Fibroblast of skin of right biceps (primary cell): ENCODE data around the gene TNFRSF25.
A peak's percentile ranks its signal among the peaks of the same experiment; 100 is the strongest.

Experiments
- DNase-seq: peaks from one replicate; pipeline ENCODE4 v3.0.0-alpha.2; 2013

The TNFRSF25 gene

DNA sequence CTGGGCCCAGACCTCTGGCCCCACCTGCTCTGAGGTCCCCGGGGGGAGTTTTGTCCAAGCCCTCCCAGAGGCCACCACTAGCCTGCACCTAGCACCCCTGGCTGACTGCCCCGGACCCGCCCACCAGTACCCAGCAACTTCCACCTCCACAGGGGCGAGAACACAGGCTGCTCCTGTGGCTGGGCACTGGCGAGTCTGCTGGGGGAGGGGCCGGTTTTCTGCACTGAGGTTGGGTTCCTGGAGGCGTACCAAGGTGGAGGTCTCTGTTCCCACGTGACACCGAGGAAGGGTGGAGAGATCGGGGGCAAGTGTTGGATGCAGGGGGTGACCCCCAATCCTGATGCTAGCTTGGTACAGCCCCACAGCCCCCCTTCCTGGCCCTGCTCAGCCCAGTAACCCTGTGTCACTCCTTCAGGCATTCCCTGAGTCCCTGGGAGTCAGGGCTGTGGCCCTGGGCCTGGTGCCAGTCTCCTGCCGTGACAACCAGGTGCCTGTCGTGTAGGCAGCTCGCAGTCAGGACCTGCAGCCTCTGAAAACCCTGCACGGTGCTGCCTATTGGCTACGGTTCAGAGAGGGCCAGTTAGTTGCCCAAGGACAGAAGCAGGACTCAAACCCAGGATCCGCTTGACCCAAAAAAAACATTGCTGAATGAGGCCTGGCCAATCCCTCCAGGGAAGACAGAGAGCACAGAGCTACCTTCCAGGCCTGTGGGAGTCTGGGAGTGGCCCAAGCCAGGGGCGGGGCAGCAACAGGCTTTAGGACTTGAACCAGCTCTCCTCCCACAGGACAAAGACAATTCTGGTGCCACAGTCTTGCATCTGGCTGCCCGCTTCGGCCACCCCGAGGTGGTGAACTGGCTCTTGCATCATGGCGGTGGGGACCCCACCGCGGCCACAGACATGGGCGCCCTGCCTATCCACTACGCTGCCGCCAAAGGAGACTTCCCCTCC is 38.3 kb downstream of the TNFRSF25 start:
- no peak for DNase-seq

DNA sequence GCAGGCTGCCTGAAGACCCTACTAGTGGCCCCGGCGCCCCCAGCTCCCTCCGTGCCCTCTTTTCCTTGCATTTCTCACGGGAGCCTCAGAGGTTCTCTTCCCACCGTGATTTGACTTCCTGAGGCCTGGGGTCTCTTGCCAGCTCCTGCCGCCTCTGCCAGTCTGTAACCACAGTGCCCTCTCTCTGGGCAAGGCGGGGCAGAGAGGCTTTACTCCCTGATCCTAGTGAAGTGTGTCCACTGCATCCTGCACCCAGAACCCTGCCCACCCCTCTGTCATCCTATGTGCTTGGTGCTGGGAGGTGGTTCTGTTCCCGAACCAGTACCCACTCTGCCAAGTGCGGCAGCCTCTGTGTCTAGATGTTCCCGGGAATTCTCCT is 39.0 kb downstream of the TNFRSF25 start:
- no peak for DNase-seq

DNA sequence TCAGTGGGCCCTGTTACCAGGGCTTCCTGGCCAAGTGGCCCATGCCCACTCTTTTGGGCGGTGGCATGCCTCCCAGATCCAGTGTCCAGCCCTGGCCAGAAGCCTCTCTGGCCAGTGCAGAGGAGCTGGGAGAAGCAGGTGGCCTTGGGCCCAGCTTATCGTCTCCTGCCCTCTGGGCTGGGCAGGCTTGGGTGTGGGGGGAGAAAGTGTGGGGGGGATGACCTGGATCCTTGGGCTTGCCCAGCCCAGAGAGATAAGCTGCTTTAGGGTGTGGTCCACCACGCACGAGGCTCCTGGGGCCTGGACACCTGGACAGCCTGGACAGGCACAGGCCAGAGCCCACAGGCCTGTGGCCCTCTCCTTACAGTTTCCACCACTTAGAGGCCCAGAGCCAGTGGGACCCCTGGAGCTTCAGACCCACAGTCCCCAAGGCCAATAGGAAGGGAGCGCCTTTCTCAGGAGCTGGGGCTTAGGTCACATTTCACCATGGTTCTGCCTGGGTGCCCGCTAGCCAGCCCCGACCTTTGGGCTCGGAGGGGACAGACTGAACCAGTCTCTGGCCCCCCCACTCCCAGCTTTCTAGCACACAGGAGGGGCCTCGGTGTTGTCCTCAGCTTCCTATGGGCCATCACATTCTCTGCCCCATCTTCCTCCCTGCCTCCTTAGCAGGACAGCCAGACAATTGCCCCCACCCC is 39.5 kb downstream of the TNFRSF25 start:
- DNase-seq: no peak

DNA sequence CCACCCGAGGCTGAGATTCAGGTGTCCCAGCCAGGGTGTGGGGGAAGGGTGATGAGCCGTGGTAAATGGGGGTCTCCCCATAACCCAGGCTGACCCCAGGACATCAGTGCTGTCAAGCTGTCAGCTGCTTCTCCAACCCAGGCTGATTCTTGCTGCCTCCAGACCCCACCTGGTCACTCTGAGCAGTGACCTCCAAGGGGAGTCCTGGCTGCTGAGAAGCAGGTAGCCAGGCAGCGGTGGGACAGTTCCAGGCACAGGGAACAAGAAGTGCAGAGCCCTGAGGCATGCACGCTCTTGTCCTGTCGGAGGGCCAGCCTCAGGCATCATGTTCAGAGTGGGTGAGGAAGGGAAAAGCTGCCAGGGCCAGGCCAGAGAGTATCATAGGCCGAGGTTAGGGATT is 40.3 kb downstream of the TNFRSF25 start:
- DNase-seq: no peak

GRCh38 chr1:6424619-6425593 is 41.1 kb downstream of the TNFRSF25 start, which contains the start of gene ESPN:
ESPN (plus strand) TSS chr1:6424776; CDS start chr1:6424956, 180 bp downstream.
- no peak for DNase-seq

DNA sequence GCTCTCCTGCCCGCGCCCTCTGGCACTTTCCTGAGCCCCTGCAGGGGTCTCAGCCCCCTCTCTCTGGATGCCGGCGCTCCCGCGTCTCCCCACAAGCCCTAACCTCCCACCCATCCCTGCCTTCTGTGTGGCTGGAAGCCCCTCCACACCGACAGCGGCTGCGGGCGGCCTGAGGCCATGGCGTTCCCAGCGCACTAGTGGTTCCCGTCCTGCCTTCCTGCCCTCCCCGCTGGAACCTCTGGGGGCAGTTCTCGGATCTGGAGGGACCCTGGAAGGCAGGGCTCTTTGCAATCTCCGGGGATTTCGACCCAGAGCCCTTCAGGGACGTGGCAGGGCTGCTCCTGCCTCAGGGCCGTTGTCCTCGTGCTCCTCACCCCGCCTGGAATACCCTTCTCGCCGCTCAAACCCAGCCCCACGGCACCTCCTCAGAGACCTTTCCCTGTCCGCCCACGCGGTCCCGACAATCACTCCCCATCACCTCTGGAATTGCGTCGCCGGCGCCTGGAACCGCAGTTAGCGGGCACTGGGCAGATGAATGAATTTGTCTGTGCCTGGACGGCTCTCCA is 41.9 kb downstream of the TNFRSF25 start:
- no peak for DNase-seq

- peak; percentile 15 for DNase-seq
These were observed 42.5 kb downstream of the TNFRSF25 start for GRCh38 chr1:6423321-6423999.

- DNase-seq: no peak
These were observed 44.7 kb downstream of the TNFRSF25 start for GRCh38 chr1:6421266-6421665.

GRCh38 chr1:6420454-6421042 is 45.4 kb downstream of the TNFRSF25 start:
- DNase-seq: no peak

- DNase-seq: no peak
These were observed 46.0 kb downstream of the TNFRSF25 start, which contains the start of gene HES2 for GRCh38 chr1:6419804-6420453. HES2 (minus strand) TSS chr1:6419919; CDS start chr1:6419820, 99 bp downstream.

DNA sequence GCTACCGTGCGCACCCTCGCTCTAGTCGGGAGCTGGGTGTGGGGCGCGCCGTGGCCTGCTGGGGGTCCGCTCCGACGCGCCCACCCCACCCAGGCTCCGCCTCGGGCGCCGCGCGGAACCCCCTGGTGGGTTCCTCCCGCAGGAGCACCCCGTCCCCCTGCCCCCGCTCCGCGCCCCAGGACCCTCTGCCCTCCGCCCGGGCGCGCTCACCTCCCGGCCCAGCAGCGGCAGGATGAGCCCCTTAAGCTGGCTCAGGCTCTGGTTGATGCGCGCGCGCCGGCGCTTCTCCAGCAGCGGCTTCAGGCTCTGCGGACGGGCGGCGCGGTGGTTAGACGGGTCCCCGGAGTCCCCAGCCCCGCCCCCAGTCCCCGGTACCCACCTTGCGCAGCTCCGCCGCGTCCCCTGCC is 46.6 kb downstream of the TNFRSF25 start:
- no peak for DNase-seq

DNA sequence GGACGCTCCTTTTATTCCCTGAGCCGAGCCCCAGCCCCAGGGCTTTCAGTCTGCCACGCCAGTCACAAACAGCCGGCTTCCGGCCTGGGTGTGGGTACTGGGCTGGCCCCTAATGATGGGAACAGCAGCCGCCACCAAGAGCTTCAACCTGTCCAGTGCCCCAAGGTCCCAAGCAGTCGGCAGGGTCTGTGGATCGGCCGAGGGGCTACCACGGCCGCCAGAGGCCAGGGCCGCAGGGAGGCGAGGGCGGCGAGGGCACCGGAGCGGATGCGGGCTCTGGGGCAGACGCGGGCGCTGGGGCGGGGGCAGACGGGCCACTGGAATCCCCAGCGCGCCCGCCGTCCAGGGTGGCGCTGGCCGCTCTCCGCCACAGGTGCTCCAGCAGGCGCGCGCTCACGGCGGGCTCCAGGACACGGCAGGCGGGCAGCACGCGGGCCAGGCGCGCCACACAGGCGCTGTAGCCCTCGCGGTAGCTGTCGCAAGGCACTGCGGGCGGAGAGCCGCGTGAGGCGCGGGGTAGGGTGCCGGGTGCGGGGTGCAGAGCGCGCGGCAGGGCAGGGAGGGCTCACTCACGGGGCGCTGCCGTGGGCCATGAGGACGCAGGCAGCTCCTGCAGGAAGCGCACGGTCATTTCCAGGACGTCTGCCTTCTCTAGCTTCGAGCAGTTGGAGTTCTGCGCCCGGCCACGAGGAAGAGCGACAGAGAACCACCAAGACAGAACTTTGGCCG is 47.1 kb downstream of the TNFRSF25 start:
- no peak for DNase-seq

DNA sequence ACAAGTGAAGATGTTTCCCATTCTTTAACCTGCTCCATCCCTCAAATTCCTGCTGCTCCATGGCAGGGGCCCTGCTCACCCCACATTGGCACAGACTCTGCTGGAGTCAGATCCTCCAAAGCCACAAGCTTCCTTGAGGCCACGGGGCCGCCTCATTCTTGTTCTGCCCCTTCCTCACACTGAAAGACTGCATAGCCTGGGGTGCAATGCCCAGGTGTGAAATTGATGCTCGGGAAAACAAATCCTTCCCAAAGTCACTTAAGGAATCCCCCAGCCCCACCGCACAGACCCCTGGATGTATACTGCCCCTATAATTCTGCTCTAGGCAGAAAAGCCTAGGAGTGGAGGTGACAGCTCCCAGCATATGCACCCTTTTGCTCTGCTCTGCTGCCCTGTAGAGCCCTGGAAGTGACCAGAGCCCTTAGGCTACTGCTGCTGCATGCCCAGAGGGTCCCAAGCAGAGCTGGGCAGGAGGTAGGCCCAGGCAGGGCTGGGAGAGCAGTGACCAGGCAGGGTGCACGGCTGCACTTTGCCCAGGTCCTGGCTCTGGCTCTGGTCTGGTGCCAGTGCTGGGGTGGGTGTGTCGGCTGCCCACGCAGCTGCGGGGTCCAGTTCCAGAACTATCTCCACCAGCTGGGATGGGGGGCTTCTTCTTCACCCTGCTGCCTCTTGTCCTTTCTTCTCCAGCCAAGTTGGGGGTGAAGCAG is 47.9 kb downstream of the TNFRSF25 start:
- DNase-seq: no peak

GRCh38 chr1:6416906-6417305 is 49.1 kb downstream of the TNFRSF25 start:
- DNase-seq: no peak

- no peak for DNase-seq
These were observed 49.7 kb downstream of the TNFRSF25 start for GRCh38 chr1:6416295-6416656.

- no peak for DNase-seq
These were observed 50.9 kb downstream of the TNFRSF25 start for GRCh38 chr1:6414881-6415626.

GRCh38 chr1:6414443-6414844 is 51.5 kb downstream of the TNFRSF25 start:
- peak; percentile 37 for DNase-seq

- DNase-seq: no peak
These were observed 53.1 kb downstream of the TNFRSF25 start for GRCh38 chr1:6412896-6413295.
